NOMO-1 treated with DMSO at 0.1 percent for 48 hours (cell line): ENCODE results near the gene DDX49.

Experiments
- DNase-seq: peaks from one replicate; lab custom pipeline; 2025; ENCODE audit not compliant: unreplicated experiment; lab: John Stamatoyannopoulos, UW

DDX49 gene

DNA sequence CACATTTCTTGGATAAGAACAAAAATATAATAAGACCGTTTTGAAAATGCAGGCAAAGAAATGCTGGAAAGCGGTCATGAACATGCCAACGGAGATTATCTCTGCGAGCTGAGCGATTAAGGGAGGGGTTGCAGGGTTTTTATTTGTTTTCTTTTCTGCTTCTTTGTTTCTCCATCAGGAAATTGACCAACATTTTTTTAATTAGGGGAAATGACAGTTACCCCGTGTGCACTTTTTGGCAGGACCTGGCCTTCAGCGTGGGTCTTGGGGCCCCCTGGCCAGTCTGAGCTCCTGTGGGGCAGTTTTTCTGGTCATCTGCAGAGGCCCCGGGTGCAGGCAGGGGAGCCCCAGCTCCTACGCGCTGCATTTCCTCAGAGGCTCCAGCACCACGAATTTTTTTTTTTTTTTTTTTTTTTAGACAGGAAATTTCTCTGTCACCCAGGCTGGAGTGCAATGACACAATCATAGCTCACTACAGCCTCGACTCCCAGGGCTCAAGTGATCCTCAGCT, 52.8 kb downstream of the DDX49 start:
- peak; percentile 97 for DNase-seq

DNA sequence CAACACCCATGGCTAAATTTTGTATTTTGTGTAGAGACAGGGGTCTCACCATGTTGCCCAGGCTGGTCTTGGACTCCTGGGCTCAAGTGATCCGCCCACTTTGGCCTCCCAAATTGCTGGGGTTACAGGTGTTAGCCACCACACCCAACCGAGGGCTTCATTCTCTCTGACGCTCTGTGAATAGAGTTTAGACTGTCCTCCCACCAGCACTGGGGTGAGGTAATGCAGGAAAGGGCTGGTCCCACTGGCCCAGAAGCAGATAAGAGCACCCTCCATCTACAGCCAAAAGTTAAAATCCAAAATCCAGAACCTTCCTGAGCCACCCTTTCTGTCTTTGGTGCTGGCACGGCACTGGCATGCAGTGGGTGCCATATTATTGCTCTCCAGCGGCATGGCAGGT, 53.3 kb downstream of the DDX49 start:
- DNase-seq = peak; percentile 40

GRCh38 chr19:18975011-18975410, 55.5 kb downstream of the DDX49 start:
- peak; percentile 21 for DNase-seq

- DNase-seq = peak; percentile 21
These were observed 56.4 kb downstream of the DDX49 start for GRCh38 chr19:18975869-18976268.
